Breast epithelium (tissue), 3 donors: ENCODE measurements around the gene JUND.

Experiments used
- CTCF ChIP-seq, 3 donors: fragments of 450-650 bp; IDR thresholded peaks; one replicate each; pipeline ENCODE4 v1.5.1; 2016 to 2017; ENCODE audit warnings: antibody characterized with exemption in 3 of 3, mild to moderate bottlenecking in 3 of 3, moderate library complexity in 3 of 3
- POLR2A ChIP-seq: fragments of 450-650 bp; IDR thresholded peaks from one replicate; pipeline ENCODE4 v1.6.1; 2016; ENCODE audit warnings: antibody characterized with exemption, mild to moderate bottlenecking, moderate library complexity

GRCh38 chr19:18249834-18250233, 31.6 kb downstream of the JUND start:
- TF ChIP-seq CTCF (IDR thresholded peaks at IDR 0.05): no peak
- no peak for TF ChIP-seq POLR2A
